Measurements from ENCODE around the gene EPC1.

DNA sequence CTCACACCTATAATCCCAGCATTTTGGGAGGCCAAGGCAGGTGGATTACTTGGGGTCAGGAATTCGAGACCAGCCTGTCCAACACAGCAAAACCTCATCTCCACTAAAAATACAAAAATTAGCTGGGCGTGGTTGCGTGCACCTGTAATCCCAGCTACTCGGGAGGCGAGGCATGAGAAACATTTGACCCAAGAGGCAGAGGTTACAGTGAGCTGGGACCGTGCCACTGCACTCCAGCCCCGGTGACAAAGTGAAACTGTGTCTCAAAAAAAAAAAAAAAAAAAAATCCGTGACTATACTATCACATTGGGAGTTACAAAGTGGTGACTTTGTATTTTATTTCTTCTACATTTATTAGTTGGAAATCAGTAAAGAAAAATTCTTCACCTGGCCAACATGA is 101.2 kb downstream of the EPC1 start:
- TF ChIP-seq JUN (IDR thresholded peaks at IDR 0.05) = no peak
- TF ChIP-seq, protein P1, sequence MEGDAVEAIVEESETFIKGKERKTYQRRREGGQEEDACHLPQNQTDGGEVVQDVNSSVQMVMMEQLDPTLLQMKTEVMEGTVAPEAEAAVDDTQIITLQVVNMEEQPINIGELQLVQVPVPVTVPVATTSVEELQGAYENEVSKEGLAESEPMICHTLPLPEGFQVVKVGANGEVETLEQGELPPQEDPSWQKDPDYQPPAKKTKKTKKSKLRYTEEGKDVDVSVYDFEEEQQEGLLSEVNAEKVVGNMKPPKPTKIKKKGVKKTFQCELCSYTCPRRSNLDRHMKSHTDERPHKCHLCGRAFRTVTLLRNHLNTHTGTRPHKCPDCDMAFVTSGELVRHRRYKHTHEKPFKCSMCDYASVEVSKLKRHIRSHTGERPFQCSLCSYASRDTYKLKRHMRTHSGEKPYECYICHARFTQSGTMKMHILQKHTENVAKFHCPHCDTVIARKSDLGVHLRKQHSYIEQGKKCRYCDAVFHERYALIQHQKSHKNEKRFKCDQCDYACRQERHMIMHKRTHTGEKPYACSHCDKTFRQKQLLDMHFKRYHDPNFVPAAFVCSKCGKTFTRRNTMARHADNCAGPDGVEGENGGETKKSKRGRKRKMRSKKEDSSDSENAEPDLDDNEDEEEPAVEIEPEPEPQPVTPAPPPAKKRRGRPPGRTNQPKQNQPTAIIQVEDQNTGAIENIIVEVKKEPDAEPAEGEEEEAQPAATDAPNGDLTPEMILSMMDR (IDR thresholded peaks at IDR 0.05) = no peak
- no peak for TF ChIP-seq MAFK (IDR thresholded peaks at IDR 0.05; ENCODE audit: partially characterized antibody)
- no peak for TF ChIP-seq EP300 (IDR thresholded peaks at IDR 0.05)
- TF ChIP-seq FOSL2 (IDR thresholded peaks at IDR 0.05) = no peak
- no peak for TF ChIP-seq FOSL2 (CRISPR knock-in tag; IDR thresholded peaks at IDR 0.05)
- TF ChIP-seq JUNB (IDR thresholded peaks at IDR 0.05) = no peak
- no peak for TF ChIP-seq POLR2AphosphoS2 (conservative IDR thresholded peaks at IDR 0.05; ENCODE audit: low read length)
- TF ChIP-seq RAD21 (conservative IDR thresholded peaks at IDR 0.05 in 1 of 2, IDR thresholded peaks at IDR 0.05 in 1 of 2) = no peak
- TF ChIP-seq, protein P2, sequence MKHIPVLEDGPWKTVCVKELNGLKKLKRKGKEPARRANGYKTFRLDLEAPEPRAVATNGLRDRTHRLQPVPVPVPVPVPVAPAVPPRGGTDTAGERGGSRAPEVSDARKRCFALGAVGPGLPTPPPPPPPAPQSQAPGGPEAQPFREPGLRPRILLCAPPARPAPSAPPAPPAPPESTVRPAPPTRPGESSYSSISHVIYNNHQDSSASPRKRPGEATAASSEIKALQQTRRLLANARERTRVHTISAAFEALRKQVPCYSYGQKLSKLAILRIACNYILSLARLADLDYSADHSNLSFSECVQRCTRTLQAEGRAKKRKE (CRISPR knock-in tag; IDR thresholded peaks at IDR 0.05; ENCODE audit: low read depth) = no peak
- no peak for TF ChIP-seq HMGXB4 (CRISPR knock-in tag; IDR thresholded peaks at IDR 0.05; ENCODE audit: borderline replicate concordance)

Data from A549 (cell line).